Ishikawa (cell line): Measurements from ENCODE around the gene USP43.

Source experiments
- CEBPB ChIP-seq: IDR thresholded peaks from 2 replicates; pipeline ENCODE4 v1.6.1; 2012
- EGR1 ChIP-seq: IDR thresholded peaks from 2 replicates; pipeline ENCODE4 v1.6.1; 2012
- EP300 ChIP-seq: IDR thresholded peaks from 2 replicates; pipeline ENCODE4 v1.6.1; 2012; ENCODE audit warnings: borderline replicate concordance
- FOXM1 ChIP-seq: IDR thresholded peaks from 2 replicates; pipeline ENCODE4 v1.6.1; 2012; ENCODE audit warnings: low read depth, borderline replicate concordance
- MAX ChIP-seq: IDR thresholded peaks from 2 replicates; pipeline ENCODE4 v1.6.1; 2012
- NFIC ChIP-seq: IDR thresholded peaks from 2 replicates; pipeline ENCODE4 v1.6.1; 2012
- RAD21 ChIP-seq: IDR thresholded peaks from 2 replicates; pipeline ENCODE4 v1.6.1; 2012; ENCODE audit warnings: low read depth
- TAF1 ChIP-seq: IDR thresholded peaks from 2 replicates; pipeline ENCODE4 v1.6.1; 2012; ENCODE audit warnings: low read depth, mild to moderate bottlenecking
- TCF12 ChIP-seq: IDR thresholded peaks from 2 replicates; pipeline ENCODE4 v1.6.1; 2012; ENCODE audit warnings: low read depth
- TEAD4 ChIP-seq: IDR thresholded peaks from 2 replicates; pipeline ENCODE4 v1.6.1; 2012
- USF1 ChIP-seq: IDR thresholded peaks from 2 replicates; pipeline ENCODE4 v1.6.1; 2012
- YY1 ChIP-seq: IDR thresholded peaks from 2 replicates; pipeline ENCODE4 v1.6.1; 2012; ENCODE audit warnings: low read depth
- ZBTB7A ChIP-seq: IDR thresholded peaks from 2 replicates; pipeline ENCODE4 v1.6.1; 2012; ENCODE audit warnings: low read depth

GRCh38 chr17:9750524-9750923, 105.2 kb downstream of the USP43 start:
- no peak for TF ChIP-seq RAD21
- no peak for TF ChIP-seq TAF1
- TF ChIP-seq TEAD4 = no peak
- no peak for TF ChIP-seq TCF12
- no peak for TF ChIP-seq EGR1
- TF ChIP-seq EP300 = no peak
- no peak for TF ChIP-seq NFIC
- no peak for TF ChIP-seq ZBTB7A
- TF ChIP-seq FOXM1 = no peak
- no peak for TF ChIP-seq MAX
- no peak for TF ChIP-seq USF1
- TF ChIP-seq YY1 = no peak
- no peak for TF ChIP-seq CEBPB
